Measurements from ENCODE around the gene GABRA4. TPM values are rescaled to one million over a fixed set of nuclear protein-coding genes. Genes with fewer than 3 reads are reported as not detected.

The GABRA4 gene
- total RNA-seq, 4 donors from 2014 or later, result under 0.01 to 0.76 (median 0.53) TPM

GRCh38 chr4:46931981-46932380 is 61.4 kb downstream of the GABRA4 start:
- Histone ChIP-seq H3K9me3 (no peaks in the 10 kb centered on the region), H3K27ac (no peak overlapping the region), H3K36me3 (no peaks in the 10 kb centered on the region), H3K4me3 (no peak overlapping the region), H3K27me3 (no peaks in the 10 kb centered on the region), H3K4me1 (peaks cover 0 to 9% (median 0%) of the 10 kb centered on the region in 4 donors)
- DNase-seq, result peak in 1 of 3 donors; percentile 71
- no peak for TF ChIP-seq POLR2A (IDR thresholded peaks at IDR 0.05)
- TF ChIP-seq CTCF (IDR thresholded peaks at IDR 0.05), result peak in 4 of 6 experiments; percentile 11 to 58 (median 49)

DNA sequence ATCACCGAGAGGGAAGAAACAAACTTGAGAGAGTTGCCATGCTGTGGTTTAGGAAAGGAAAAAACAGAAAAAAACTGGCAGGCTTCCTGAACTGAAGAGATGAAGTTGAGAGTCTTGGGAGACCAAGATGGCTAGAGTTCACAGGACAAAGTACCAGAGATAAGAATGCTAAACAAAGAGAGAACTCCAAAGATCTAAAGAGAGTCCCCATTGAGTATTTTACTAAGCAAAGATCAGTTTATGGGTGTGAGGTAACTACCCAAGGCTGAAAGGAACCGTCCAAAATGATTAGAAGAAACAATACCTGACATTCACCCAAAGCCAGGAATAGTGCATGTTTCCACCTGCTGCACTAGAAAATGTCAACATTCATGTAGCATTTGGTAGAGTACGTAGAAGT is 62.5 kb downstream of the GABRA4 start:
- H3K4me1 ChIP-seq, result peaks cover 0 to 9% (median 0%) of the 10 kb centered on the region in 4 donors
- TF ChIP-seq POLR2A (IDR thresholded peaks at IDR 0.05) (no peak), CTCF (IDR thresholded peaks at IDR 0.05) (no peak)
- H3K27ac ChIP-seq, result no peak overlapping the region
- no peaks in the 10 kb centered on the region for H3K9me3 ChIP-seq
- H3K36me3 ChIP-seq, result no peaks in the 10 kb centered on the region
- no peaks in the 10 kb centered on the region for H3K27me3 ChIP-seq
- H3K4me3 ChIP-seq, result no peak overlapping the region
- DNase-seq, result no peak

DNA sequence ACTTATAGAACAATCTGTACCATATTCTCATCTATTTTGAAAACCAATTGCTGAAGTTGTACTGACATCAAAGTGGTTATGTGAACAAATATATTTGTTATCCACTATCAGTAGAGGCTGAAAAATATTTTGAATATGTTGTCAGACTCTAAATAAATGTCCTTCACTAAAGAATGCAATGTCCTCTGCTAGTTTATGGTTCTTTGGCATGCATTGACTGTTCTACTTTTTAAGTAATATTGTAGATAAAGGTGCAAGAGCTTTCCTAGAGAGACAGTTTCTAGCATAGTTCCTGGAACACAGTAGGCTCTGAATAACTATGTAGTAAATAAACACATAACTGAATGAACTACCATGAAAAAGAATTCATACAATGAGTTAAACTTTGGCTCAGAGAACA is 66.2 kb downstream of the GABRA4 start:
- Histone ChIP-seq H3K9me3 (no peaks in the 10 kb centered on the region), H3K27me3 (no peaks in the 10 kb centered on the region), H3K4me3 (no peak overlapping the region), H3K27ac (no peak overlapping the region), H3K36me3 (no peaks in the 10 kb centered on the region), H3K4me1 (peaks cover 0 to 9% (median 0%) of the 10 kb centered on the region in 4 donors)
- TF ChIP-seq CTCF (IDR thresholded peaks at IDR 0.05), result no peak
- DNase-seq, result no peak

DNA sequence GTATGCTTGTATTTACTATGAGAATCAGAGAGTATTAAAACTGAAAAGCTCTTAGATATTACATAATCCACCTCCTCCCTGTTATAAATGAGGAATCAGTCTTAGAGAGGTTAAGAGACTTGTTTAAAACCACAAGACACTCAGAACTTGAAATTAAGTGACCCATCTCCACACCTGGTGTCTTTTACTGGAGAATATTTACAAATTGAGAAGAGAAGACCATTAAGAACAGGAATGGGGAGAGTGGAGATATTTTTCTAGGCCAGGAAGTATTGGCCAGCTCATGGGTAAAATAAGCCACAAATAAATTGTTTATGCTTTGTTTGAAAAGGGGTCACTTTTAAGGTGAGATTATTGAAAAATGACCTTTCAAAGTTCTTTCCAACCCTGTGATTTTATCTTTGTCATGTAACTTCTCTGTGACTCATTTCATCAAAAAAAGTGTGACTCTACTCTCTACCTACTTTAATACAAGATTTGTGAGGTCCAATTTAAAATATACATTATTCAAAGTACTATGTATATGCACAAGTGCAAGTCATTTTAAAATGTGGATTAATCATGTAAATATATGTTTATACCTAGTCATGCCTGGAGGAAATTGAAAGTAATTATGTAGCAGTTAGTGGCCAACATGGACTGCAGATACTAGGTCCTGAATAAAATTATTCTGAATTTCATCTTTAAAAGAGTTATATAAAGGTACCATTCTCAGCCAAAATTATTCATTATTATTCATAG is 68.4 kb downstream of the GABRA4 start:
- no peak overlapping the region for H3K4me3 ChIP-seq

GRCh38 chr4:46922205-46922604 is 71.2 kb downstream of the GABRA4 start:
- H3K27ac ChIP-seq, result no peak overlapping the region
- H3K36me3 ChIP-seq, result no peaks in the 10 kb centered on the region

More for the DNA sequence above, 68.4 kb downstream of the GABRA4 start:
- Histone ChIP-seq H3K4me1 (no peaks in the 10 kb centered on the region), H3K36me3 (no peaks in the 10 kb centered on the region), H3K27ac (no peak overlapping the region), H3K9me3 (no peaks in the 10 kb centered on the region), H3K27me3 (no peaks in the 10 kb centered on the region)
- TF ChIP-seq CTCF (IDR thresholded peaks at IDR 0.05) (no peak), POLR2A (IDR thresholded peaks at IDR 0.05) (no peak)
- DNase-seq, result no peak

More at GRCh38 chr4:46922205-46922604, 71.2 kb downstream of the GABRA4 start:
- TF ChIP-seq POLR2A (IDR thresholded peaks at IDR 0.05), result no peak
- TF ChIP-seq CTCF (IDR thresholded peaks at IDR 0.05), result no peak
- no peak overlapping the region for H3K4me3 ChIP-seq
- no peaks in the 10 kb centered on the region for H3K9me3 ChIP-seq
- no peak for DNase-seq
- no peaks in the 10 kb centered on the region for H3K4me1 ChIP-seq
- no peaks in the 10 kb centered on the region for H3K27me3 ChIP-seq
